Measurements from ENCODE around the gene NPAS3.

Gene NPAS3

DNA sequence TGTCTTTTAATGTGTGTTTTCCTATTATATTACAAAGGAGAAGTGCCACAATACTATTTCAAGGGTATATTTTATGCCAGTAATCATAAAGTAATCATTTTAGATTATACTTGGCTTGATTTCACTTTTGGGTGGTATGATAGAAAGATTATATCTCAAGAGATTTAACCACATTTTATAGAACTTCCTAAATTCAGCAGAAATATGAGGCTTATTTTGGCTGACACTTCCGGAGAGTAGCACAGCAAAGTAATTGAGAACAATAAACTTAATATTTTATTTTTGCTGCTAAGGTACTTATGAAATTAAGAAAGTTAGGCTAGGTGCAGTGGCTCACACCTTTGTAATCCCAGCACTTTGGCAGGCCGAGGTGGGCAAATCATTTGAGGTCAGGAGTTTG lies 319.1 kb downstream of the NPAS3 start:
- no peak overlapping the region for H3K27ac ChIP-seq
- no peak for DNase-seq (ENCODE audit: low spot score)
- ChIA-PET POLR2A (ENCODE audit: low non-redundant PET) (no interaction called here), CTCF (interaction anchor here (0.5 to 0.7 kb wide), 2 partner anchors 37 to 344 kb away, joined by 3 read pairs; no protein-coding TSS in a partner anchor)
- TF ChIP-seq, protein P1, sequence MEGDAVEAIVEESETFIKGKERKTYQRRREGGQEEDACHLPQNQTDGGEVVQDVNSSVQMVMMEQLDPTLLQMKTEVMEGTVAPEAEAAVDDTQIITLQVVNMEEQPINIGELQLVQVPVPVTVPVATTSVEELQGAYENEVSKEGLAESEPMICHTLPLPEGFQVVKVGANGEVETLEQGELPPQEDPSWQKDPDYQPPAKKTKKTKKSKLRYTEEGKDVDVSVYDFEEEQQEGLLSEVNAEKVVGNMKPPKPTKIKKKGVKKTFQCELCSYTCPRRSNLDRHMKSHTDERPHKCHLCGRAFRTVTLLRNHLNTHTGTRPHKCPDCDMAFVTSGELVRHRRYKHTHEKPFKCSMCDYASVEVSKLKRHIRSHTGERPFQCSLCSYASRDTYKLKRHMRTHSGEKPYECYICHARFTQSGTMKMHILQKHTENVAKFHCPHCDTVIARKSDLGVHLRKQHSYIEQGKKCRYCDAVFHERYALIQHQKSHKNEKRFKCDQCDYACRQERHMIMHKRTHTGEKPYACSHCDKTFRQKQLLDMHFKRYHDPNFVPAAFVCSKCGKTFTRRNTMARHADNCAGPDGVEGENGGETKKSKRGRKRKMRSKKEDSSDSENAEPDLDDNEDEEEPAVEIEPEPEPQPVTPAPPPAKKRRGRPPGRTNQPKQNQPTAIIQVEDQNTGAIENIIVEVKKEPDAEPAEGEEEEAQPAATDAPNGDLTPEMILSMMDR (conservative IDR thresholded peaks at IDR 0.05; ENCODE audit: low read depth) = no peak

DNA sequence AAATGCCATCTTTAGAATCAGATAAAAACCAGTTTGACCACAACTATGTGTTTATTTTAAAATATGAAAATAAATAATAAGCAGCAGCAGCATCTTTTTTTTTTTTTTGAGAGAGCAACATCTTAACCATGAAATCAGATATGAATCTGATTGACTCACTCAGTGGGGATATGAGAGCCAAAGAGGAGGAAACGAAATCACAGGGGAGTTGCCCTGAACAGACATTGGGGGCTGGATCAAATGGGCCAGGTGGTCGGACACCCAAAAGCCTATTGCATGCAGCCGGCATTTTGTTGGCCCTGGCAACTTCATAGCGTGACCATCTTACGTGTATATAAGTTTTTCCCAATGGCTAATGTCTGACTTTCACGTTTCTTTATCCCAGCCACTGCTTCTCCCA lies 321.1 kb downstream of the NPAS3 start:
- TF ChIP-seq, protein P1 (conservative IDR thresholded peaks at IDR 0.05; ENCODE audit: low read depth) = no peak
- ChIA-PET CTCF (no interaction called here), POLR2A (ENCODE audit: low non-redundant PET) (no interaction called here)
- no peak overlapping the region for H3K27ac ChIP-seq
- no peak for DNase-seq (ENCODE audit: low spot score)

DNA sequence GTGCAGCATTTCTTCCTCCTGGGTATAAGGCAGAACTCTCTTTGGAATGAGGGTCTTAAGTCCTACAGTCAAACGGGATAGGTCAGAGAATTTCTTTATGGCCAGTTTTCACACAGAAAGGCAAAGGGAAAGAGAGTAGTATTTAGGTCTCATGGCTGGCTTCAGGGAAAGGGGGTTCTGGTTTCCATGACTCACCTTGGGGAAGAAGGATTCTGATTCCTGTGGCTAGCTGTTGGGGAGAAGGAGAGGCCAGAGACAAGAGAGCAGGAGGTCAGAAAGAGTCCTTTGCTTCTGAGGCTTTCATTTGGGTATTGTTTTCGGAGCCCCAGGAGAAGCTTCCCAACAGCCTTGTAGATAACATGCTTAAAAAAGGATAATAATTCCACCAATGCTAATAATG lies 332.5 kb downstream of the NPAS3 start:
- TF ChIP-seq, protein P1 (conservative IDR thresholded peaks at IDR 0.05; ENCODE audit: low read depth) = no peak
- no peak overlapping the region for H3K27ac ChIP-seq
- ChIA-PET POLR2A (ENCODE audit: low non-redundant PET) (no interaction called here), CTCF (interaction anchor here (0.6 kb wide), 1 partner anchor 18 kb away, joined by 3 read pairs; no protein-coding TSS in a partner anchor)
- DNase-seq (ENCODE audit: low spot score) = no peak

DNA sequence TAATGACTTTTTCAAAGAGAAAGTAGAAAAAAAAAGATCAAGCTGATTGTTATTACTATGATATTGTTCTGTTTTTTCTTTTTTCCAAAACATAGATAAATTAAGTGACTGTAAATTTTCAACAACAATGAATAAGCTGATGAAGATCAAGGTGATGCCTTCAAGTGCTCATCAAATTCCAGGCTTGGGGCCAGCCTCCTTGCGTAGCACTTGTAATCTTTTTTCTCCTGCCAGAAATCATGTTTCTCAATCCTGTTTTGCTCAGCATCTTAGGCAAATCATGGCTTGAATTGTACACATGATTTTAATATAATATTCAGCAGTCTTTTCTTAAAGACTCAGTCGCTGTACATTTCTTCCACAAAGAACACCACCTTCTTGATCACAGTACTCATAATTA lies 333.2 kb downstream of the NPAS3 start:
- no peak for DNase-seq (ENCODE audit: low spot score)
- no peak overlapping the region for H3K27ac ChIP-seq
- CTCF ChIA-PET = interaction anchor here (0.7 kb wide), 1 partner anchor 293 kb away, joined by 8 read pairs; no protein-coding TSS in a partner anchor
- TF ChIP-seq, protein P1 (conservative IDR thresholded peaks at IDR 0.05; ENCODE audit: low read depth) = no peak
- POLR2A ChIA-PET (ENCODE audit: low non-redundant PET) = no interaction called here

DNA sequence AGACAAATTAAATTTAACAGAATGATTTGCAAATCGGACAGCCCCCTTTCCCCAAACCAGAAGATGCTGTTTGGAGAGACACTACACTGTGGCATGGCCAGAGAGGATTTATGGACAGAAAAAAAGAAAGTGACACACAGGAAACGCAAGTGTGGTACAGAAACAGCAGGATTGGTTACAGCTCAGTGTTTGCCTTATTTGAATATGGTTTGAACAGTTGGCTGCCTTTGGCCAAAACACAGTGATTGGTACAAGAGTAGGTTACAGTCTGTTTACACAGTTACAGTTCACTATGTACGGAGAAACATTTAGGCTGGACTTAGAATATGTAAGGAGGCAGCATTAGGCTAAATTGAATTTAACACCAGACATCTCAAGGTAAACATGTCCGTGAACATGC lies 335.3 kb downstream of the NPAS3 start:
- TF ChIP-seq, protein P1 (conservative IDR thresholded peaks at IDR 0.05; ENCODE audit: low read depth) = no peak
- DNase-seq (ENCODE audit: low spot score) = no peak
- H3K27ac ChIP-seq = no peak overlapping the region
- ChIA-PET POLR2A (ENCODE audit: low non-redundant PET) (no interaction called here), CTCF (interaction anchor here (0.7 kb wide), 1 partner anchor 24 kb away, joined by 3 read pairs; no protein-coding TSS in a partner anchor)

DNA sequence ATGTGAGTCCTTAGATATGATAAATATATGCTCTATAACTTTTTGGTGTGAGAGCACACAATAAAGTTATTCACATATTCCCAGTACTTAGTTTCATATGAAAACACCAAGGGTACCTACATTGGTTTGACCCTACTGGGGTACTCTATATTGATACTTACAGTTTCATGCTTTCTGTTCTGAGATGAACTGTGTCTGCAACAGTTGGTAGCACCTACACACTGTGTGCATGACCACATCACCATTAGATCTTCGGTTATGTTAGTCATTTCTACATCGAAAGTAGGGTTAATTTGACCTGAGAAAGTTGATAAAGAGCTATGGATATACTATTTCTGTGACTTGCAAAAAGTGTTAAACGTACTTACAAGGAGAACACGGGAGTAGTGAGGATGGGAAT lies 337.2 kb downstream of the NPAS3 start:
- no peak overlapping the region for H3K27ac ChIP-seq
- POLR2A ChIA-PET (ENCODE audit: low non-redundant PET) = no interaction called here
- no peak for DNase-seq (ENCODE audit: low spot score)
- TF ChIP-seq, protein P1 (conservative IDR thresholded peaks at IDR 0.05; ENCODE audit: low read depth) = no peak
- CTCF ChIA-PET = interaction anchor here (0.5 kb wide), 1 partner anchor 948 kb away, joined by 3 read pairs; no protein-coding TSS in a partner anchor

All from RWPE1 (cell line).